ENCODE results near the gene GLT8D2. TPM values are rescaled to one million over a fixed set of nuclear protein-coding genes. Genes with fewer than 3 reads are reported as not detected.

Gene GLT8D2
- total and polyA plus RNA-seq, 2 donors from 2014 or later = 7.0 to 7.7 TPM

GRCh38 chr12:104064031-104064841 is 14.2 kb upstream of the GLT8D2 start, which contains the start of gene HCFC2:
TSS of gene HCFC2 (plus strand) at chr12:104064531. CDS start at chr12:104064561, 30 bp downstream.
- H3K27me3 ChIP-seq (ENCODE audit: control insufficient read depth, insufficient read depth, low read length) = no peaks in the 10 kb centered on the region
- H3K27ac ChIP-seq (ENCODE audit: low read depth in 2 of 2, low read length in 2 of 2) = peak within 1 kb of the TSS; percentile 80 to 90
- intact Hi-C loops (cut with DNase I) = no loop called here
- H3K9me3 ChIP-seq (ENCODE audit: control insufficient read depth in 2 of 3, insufficient read depth in 1 of 3, low read length in 3 of 3) = no peaks in the 10 kb centered on the region
- FAIRE-seq = no peak
- H3K36me3 ChIP-seq (ENCODE audit: control insufficient read depth in 2 of 3, insufficient read depth in 3 of 3, low read length in 3 of 3) = peaks cover 0 to 4% (median 3%) of the 10 kb centered on the region in 3 donors
- DNase-seq = peak; percentile 92 to 97 (median 94)
- H3K4me3 ChIP-seq (ENCODE audit: low read length in 3 of 3) = peak within 1 kb of the TSS; percentile 85 to 98 (median 95)
- peaks cover 0 to 11% (median 6%) of the 10 kb centered on the region in 3 donors for H3K4me1 ChIP-seq (ENCODE audit: control insufficient read depth in 2 of 3, insufficient read depth in 2 of 3, low read depth in 1 of 3, low read length in 3 of 3)
- peak within 1 kb of the TSS; percentile 72 to 96 (median 85) for H3K9ac ChIP-seq (ENCODE audit: low read length in 3 of 3)
- TF ChIP-seq CTCF (IDR thresholded peaks at IDR 0.05; ENCODE audit: borderline replicate concordance, extremely low read depth, insufficient read depth) = no peak

GRCh38 chr12:104063712-104064030 is 13.7 kb upstream of the GLT8D2 start:
- FAIRE-seq (no peak), DNase-seq (no peak)
- Histone ChIP-seq H3K9ac (ENCODE audit: low read length in 3 of 3) (peak overlapping the region; percentile 72 to 86 (median 85)), H3K27ac (ENCODE audit: low read depth in 2 of 2, low read length in 2 of 2) (peak overlapping the region; percentile 32 to 90), H3K4me1 (ENCODE audit: control insufficient read depth in 2 of 3, insufficient read depth in 2 of 3, low read depth in 1 of 3, low read length in 3 of 3) (peaks cover 0 to 11% (median 6%) of the 10 kb centered on the region in 3 donors), H3K9me3 (ENCODE audit: control insufficient read depth in 2 of 3, insufficient read depth in 1 of 3, low read length in 3 of 3) (no peaks in the 10 kb centered on the region), H3K36me3 (ENCODE audit: control insufficient read depth in 2 of 3, insufficient read depth in 3 of 3, low read length in 3 of 3) (peaks cover 0 to 4% (median 3%) of the 10 kb centered on the region in 3 donors), H3K4me3 (ENCODE audit: low read length in 3 of 3) (peak overlapping the region; percentile 85 to 98 (median 95)), H3K27me3 (ENCODE audit: control insufficient read depth, insufficient read depth, low read length) (no peaks in the 10 kb centered on the region)
- no peak for TF ChIP-seq CTCF (IDR thresholded peaks at IDR 0.05; ENCODE audit: borderline replicate concordance, extremely low read depth, insufficient read depth)
- intact Hi-C loops (cut with DNase I) = no loop called here

- Histone ChIP-seq H3K4me3 (ENCODE audit: low read length in 3 of 3) (no peak overlapping the region), H3K27ac (ENCODE audit: low read depth in 2 of 2, low read length in 2 of 2) (no peak overlapping the region), H3K9me3 (ENCODE audit: control insufficient read depth in 2 of 3, insufficient read depth in 1 of 3, low read length in 3 of 3) (no peaks in the 10 kb centered on the region), H3K36me3 (ENCODE audit: control insufficient read depth in 2 of 3, insufficient read depth in 3 of 3, low read length in 3 of 3) (no peaks in the 10 kb centered on the region), H3K4me1 (ENCODE audit: control insufficient read depth in 2 of 3, insufficient read depth in 2 of 3, low read depth in 1 of 3, low read length in 3 of 3) (peaks cover 0 to 10% (median 3%) of the 10 kb centered on the region in 3 donors), H3K27me3 (ENCODE audit: control insufficient read depth, insufficient read depth, low read length) (no peaks in the 10 kb centered on the region), H3K9ac (ENCODE audit: low read length in 3 of 3) (no peak overlapping the region)
- DNase-seq (no peak), FAIRE-seq (no peak)
- TF ChIP-seq CTCF (IDR thresholded peaks at IDR 0.05; ENCODE audit: borderline replicate concordance, extremely low read depth, insufficient read depth) = no peak
- intact Hi-C loops (cut with DNase I) = no loop called here
These were observed 10.8 kb upstream of the GLT8D2 start for GRCh38 chr12:104060791-104061190.

Data from kidney (tissue), 14 donors.